HL-60 (cell line): ENCODE results near the gene VAT1L.

Experiments
- DNase-seq, 2 experiments: peaks; one replicate each; pipeline ENCODE4 v3.0.0-alpha.2; 2010 to 2020; ENCODE audit warnings: low read depth in 1 of 2, low spot score in 1 of 2
- H3K27ac ChIP-seq: fragments of 250-450 bp; sonication (Bioruptor Pico); replicated peaks from 2 replicates; pipeline ENCODE4 v1.5.1; 2020; ENCODE audit warnings: mild to moderate bottlenecking, moderate library complexity
- H3K27me3 ChIP-seq: fragments of 250-450 bp; sonication (Bioruptor Pico); 2 replicates; pipeline ENCODE4 v1.5.1; 2021; ENCODE audit warnings: mild to moderate bottlenecking, moderate library complexity; ENCODE audit not compliant: insufficient read depth, poor library complexity, severe bottlenecking
- H3K4me3 ChIP-seq: replicated peaks from 2 replicates; pipeline ENCODE4 v1.5.1; 2011; ENCODE audit warnings: mild to moderate bottlenecking, control low read depth, low read length; ENCODE audit not compliant: insufficient read depth
- CTCF ChIP-seq: IDR thresholded peaks from one replicate; pipeline ENCODE4 v1.5.1; 2011; ENCODE audit warnings: low read length, control low read depth, inconsistent platforms; ENCODE audit not compliant: insufficient read depth
- GABPA ChIP-seq: IDR thresholded peaks from 2 replicates; pipeline ENCODE4 v1.6.1; 2012; ENCODE audit warnings: low read depth
- POLR2AphosphoS5 ChIP-seq: IDR thresholded peaks from 2 replicates; pipeline ENCODE4 v1.6.1; 2012; ENCODE audit warnings: low read depth
- SPI1 ChIP-seq: IDR thresholded peaks from 2 replicates; pipeline ENCODE4 v1.6.1; 2012; ENCODE audit warnings: low read depth, mild to moderate bottlenecking, borderline replicate concordance
- TF ChIP-seq, protein P1 (sequence below): IDR thresholded peaks from 2 replicates; pipeline ENCODE4 v1.6.1; 2012; ENCODE audit warnings: low read depth; ENCODE audit not compliant: insufficient replicate concordance

VAT1L gene

DNA sequence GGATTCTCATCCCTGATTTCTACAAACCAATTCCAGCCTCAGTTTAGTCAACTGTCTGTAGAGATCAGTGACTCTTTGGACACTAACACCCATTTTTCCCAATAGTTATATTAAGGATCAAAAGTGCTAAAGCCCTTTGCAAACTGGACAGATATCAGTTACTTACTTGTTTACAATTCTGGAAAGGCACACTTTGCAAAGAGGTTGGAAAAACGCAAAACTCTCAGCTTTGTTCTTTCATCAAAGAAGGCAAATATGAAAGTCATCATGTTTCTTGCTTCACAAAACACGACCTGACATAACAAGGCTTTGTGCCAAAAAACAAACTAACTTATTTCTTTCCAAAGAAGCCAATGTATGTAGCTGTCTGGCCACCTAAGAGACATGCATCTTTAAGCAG lies 26.1 kb upstream of the VAT1L start:
- DNase-seq: no peak
- TF ChIP-seq, protein P1, sequence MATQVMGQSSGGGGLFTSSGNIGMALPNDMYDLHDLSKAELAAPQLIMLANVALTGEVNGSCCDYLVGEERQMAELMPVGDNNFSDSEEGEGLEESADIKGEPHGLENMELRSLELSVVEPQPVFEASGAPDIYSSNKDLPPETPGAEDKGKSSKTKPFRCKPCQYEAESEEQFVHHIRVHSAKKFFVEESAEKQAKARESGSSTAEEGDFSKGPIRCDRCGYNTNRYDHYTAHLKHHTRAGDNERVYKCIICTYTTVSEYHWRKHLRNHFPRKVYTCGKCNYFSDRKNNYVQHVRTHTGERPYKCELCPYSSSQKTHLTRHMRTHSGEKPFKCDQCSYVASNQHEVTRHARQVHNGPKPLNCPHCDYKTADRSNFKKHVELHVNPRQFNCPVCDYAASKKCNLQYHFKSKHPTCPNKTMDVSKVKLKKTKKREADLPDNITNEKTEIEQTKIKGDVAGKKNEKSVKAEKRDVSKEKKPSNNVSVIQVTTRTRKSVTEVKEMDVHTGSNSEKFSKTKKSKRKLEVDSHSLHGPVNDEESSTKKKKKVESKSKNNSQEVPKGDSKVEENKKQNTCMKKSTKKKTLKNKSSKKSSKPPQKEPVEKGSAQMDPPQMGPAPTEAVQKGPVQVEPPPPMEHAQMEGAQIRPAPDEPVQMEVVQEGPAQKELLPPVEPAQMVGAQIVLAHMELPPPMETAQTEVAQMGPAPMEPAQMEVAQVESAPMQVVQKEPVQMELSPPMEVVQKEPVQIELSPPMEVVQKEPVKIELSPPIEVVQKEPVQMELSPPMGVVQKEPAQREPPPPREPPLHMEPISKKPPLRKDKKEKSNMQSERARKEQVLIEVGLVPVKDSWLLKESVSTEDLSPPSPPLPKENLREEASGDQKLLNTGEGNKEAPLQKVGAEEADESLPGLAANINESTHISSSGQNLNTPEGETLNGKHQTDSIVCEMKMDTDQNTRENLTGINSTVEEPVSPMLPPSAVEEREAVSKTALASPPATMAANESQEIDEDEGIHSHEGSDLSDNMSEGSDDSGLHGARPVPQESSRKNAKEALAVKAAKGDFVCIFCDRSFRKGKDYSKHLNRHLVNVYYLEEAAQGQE: no peak
- TF ChIP-seq POLR2AphosphoS5: no peak
- no peak for TF ChIP-seq CTCF
- no peak for TF ChIP-seq GABPA
- no peak for TF ChIP-seq SPI1

GRCh38 chr16:77763994-77764393 lies 24.4 kb upstream of the VAT1L start:
- no peak overlapping the region for H3K4me3 ChIP-seq
- TF ChIP-seq SPI1 (no peak), GABPA (no peak), CTCF (no peak), POLR2AphosphoS5 (no peak)
- TF ChIP-seq, protein P1: no peak

More for the DNA sequence above, 26.1 kb upstream of the VAT1L start:
- H3K27ac ChIP-seq: no peak overlapping the region
- H3K4me3 ChIP-seq: no peak overlapping the region
- no peaks in the 10 kb centered on the region for H3K27me3 ChIP-seq

DNA sequence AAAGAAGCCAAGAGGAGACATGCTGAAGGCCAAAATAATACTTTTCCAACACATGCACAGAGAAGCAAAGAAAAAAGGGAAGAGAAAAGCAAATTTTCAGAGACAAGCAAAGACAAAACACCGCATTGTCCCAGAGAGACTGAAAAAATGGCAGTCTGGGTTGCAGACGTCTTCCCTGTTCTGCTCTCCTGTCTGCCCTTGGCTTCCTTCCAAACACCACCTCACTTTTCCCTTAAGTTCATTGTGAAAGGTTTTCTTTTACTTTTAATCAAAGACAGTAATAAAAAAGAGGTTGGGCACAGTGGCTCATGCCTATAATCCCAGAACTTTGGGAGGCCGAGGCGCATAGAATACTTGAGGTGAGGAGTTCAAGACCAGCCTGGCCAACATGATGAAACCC lies 21.2 kb upstream of the VAT1L start:
- TF ChIP-seq SPI1: no peak
- Histone ChIP-seq H3K4me3 (no peak overlapping the region), H3K27ac (no peak overlapping the region), H3K27me3 (no peaks in the 10 kb centered on the region)
- DNase-seq: no peak

More at GRCh38 chr16:77763994-77764393, 24.4 kb upstream of the VAT1L start:
- Histone ChIP-seq H3K27ac (no peak overlapping the region), H3K27me3 (no peaks in the 10 kb centered on the region)
- no peak for DNase-seq

- TF ChIP-seq POLR2AphosphoS5: no peak
- TF ChIP-seq, protein P1: no peak
- no peak for TF ChIP-seq CTCF
- TF ChIP-seq SPI1: no peak
- no peak for DNase-seq
- Histone ChIP-seq H3K27ac (no peak overlapping the region), H3K4me3 (no peak overlapping the region), H3K27me3 (no peaks in the 10 kb centered on the region)
Measured at GRCh38 chr16:77767826-77768225, 20.5 kb upstream of the VAT1L start.
